Skeletal muscle satellite cell (primary cell): Measurements from ENCODE around the gene TRIM56.
"Not testable (repeated sequence)": the region's sequence is repeated elsewhere in the genome, so short reads cannot be mapped to it uniquely, and the experiment has no call there.

ENCODE experiments used
- H3K27me3 ChIP-seq: 2 replicates; pipeline ENCODE4 v1.7.0; 2013; ENCODE audit warnings: low read length; ENCODE audit not compliant: control insufficient read depth, insufficient read depth
- H3K36me3 ChIP-seq: 2 replicates; pipeline ENCODE4 v1.7.0; 2013; ENCODE audit warnings: mild to moderate bottlenecking, control low read depth, low read length; ENCODE audit not compliant: insufficient read depth
- H3K4me1 ChIP-seq: 2 replicates; pipeline ENCODE4 v1.7.0; 2013; ENCODE audit warnings: low read length; ENCODE audit not compliant: control insufficient read depth, insufficient read depth
- H3K4me2 ChIP-seq: 2 replicates; pipeline ENCODE4 v1.7.0; 2013; ENCODE audit warnings: mild to moderate bottlenecking, low read length
- H3K4me3 ChIP-seq: 2 replicates; pipeline ENCODE4 v1.7.0; 2013; ENCODE audit warnings: low read length
- H3K9ac ChIP-seq: 2 replicates; pipeline ENCODE4 v1.7.0; 2013; ENCODE audit warnings: mild to moderate bottlenecking, low read depth, low read length, moderate library complexity
- H3K9me3 ChIP-seq: replicated peaks from 2 replicates; pipeline ENCODE4 v1.7.0; 2013; ENCODE audit warnings: mild to moderate bottlenecking, control low read depth, low read length

The TRIM56 gene

GRCh38 chr7:101093906-101094305, 8.6 kb downstream of the TRIM56 start:
- Histone ChIP-seq H3K4me2 (peak overlapping the region; percentile 71), H3K4me3 (no peak overlapping the region), H3K27me3 (no peaks in the 10 kb centered on the region), H3K9me3 (no peaks in the 10 kb centered on the region), H3K36me3 (peaks cover 16% of the 10 kb centered on the region), H3K4me1 (peaks cover 37% of the 10 kb centered on the region), H3K9ac (peak overlapping the region; percentile 80)

GRCh38 chr7:101094376-101094775, 9.1 kb downstream of the TRIM56 start:
- Histone ChIP-seq H3K4me1 (peaks cover 37% of the 10 kb centered on the region), H3K9ac (peak overlapping the region; percentile 80), H3K9me3 (no peaks in the 10 kb centered on the region), H3K36me3 (peaks cover 11% of the 10 kb centered on the region), H3K4me2 (peak overlapping the region; percentile 71), H3K27me3 (no peaks in the 10 kb centered on the region), H3K4me3 (peak overlapping the region; percentile 39)

- H3K36me3 ChIP-seq: peaks cover 6% of the 10 kb centered on the region
- H3K9ac ChIP-seq: peak overlapping the region; percentile 80
- H3K27me3 ChIP-seq: no peaks in the 10 kb centered on the region
- H3K4me2 ChIP-seq: peak overlapping the region; percentile 71
- H3K4me3 ChIP-seq: peak overlapping the region; percentile 39
- no peaks in the 10 kb centered on the region for H3K9me3 ChIP-seq
- H3K4me1 ChIP-seq: peaks cover 40% of the 10 kb centered on the region
Observed at GRCh38 chr7:101094791-101095375, 9.6 kb downstream of the TRIM56 start.

GRCh38 chr7:101096331-101096956, 11.2 kb downstream of the TRIM56 start:
- no peak overlapping the region for H3K4me2 ChIP-seq
- no peaks in the 10 kb centered on the region for H3K9me3 ChIP-seq
- H3K27me3 ChIP-seq: no peaks in the 10 kb centered on the region
- H3K4me3 ChIP-seq: no peak overlapping the region
- no peaks in the 10 kb centered on the region for H3K36me3 ChIP-seq
- H3K4me1 ChIP-seq: peaks cover 49% of the 10 kb centered on the region
- no peak overlapping the region for H3K9ac ChIP-seq

GRCh38 chr7:101096957-101097347, 11.7 kb downstream of the TRIM56 start:
- Histone ChIP-seq H3K4me1 (peaks cover 54% of the 10 kb centered on the region), H3K9me3 (no peaks in the 10 kb centered on the region), H3K9ac (no peak overlapping the region), H3K36me3 (no peaks in the 10 kb centered on the region), H3K4me3 (no peak overlapping the region), H3K27me3 (no peaks in the 10 kb centered on the region), H3K4me2 (no peak overlapping the region)

GRCh38 chr7:101097561-101097960, 12.3 kb downstream of the TRIM56 start:
- peaks cover 60% of the 10 kb centered on the region for H3K4me1 ChIP-seq
- no peaks in the 10 kb centered on the region for H3K36me3 ChIP-seq
- no peak overlapping the region for H3K4me2 ChIP-seq
- no peak overlapping the region for H3K4me3 ChIP-seq
- H3K27me3 ChIP-seq: no peaks in the 10 kb centered on the region
- H3K9ac ChIP-seq: no peak overlapping the region
- no peaks in the 10 kb centered on the region for H3K9me3 ChIP-seq

- no peaks in the 10 kb centered on the region for H3K36me3 ChIP-seq
- no peaks in the 10 kb centered on the region for H3K27me3 ChIP-seq
- H3K4me3 ChIP-seq: peak overlapping the region; percentile 57
- H3K4me2 ChIP-seq: peak overlapping the region; percentile 72
- peaks cover 62% of the 10 kb centered on the region for H3K4me1 ChIP-seq
- peak overlapping the region; percentile 86 for H3K9ac ChIP-seq
- H3K9me3 ChIP-seq: no peaks in the 10 kb centered on the region
Observed at GRCh38 chr7:101099969-101100781, 14.9 kb downstream of the TRIM56 start.

- peak overlapping the region; percentile 72 for H3K4me2 ChIP-seq
- peak overlapping the region; percentile 57 for H3K4me3 ChIP-seq
- peak overlapping the region; percentile 86 for H3K9ac ChIP-seq
- no peaks in the 10 kb centered on the region for H3K27me3 ChIP-seq
- peaks cover 57% of the 10 kb centered on the region for H3K4me1 ChIP-seq
- no peaks in the 10 kb centered on the region for H3K36me3 ChIP-seq
- no peaks in the 10 kb centered on the region for H3K9me3 ChIP-seq
Observed at GRCh38 chr7:101100858-101101847, 15.9 kb downstream of the TRIM56 start.

GRCh38 chr7:101102026-101102425, 16.7 kb downstream of the TRIM56 start:
- Histone ChIP-seq H3K27me3 (no peaks in the 10 kb centered on the region), H3K9me3 (no peaks in the 10 kb centered on the region), H3K4me2 (peak overlapping the region; percentile 72), H3K4me1 (peaks cover 59% of the 10 kb centered on the region), H3K9ac (peak overlapping the region; percentile 86), H3K4me3 (peak overlapping the region; percentile 57), H3K36me3 (no peaks in the 10 kb centered on the region)

- H3K9me3 ChIP-seq, H3K27me3 ChIP-seq, H3K4me2 ChIP-seq, H3K4me3 ChIP-seq, H3K36me3 ChIP-seq, H3K9ac ChIP-seq: not testable (repeated sequence)
- H3K4me1 ChIP-seq: peaks cover 71% of the 10 kb centered on the region
Observed at GRCh38 chr7:101103701-101104100, 18.4 kb downstream of the TRIM56 start.
